Fibroblast of villous mesenchyme (primary cell): Measurements from ENCODE around the gene HMGXB3. TPM values are rescaled to one million over a fixed set of nuclear protein-coding genes. Genes with fewer than 3 reads are reported as not detected.
A peak's percentile ranks its signal among the peaks of the same experiment; 100 is the strongest.

Experiments used
- DNase-seq: peaks from one replicate; pipeline ENCODE4 v3.0.0-alpha.2; 2010; ENCODE audit warnings: low read depth
- H3K4me3 ChIP-seq: 2 replicates; pipeline ENCODE4 v1.5.1; 2011; ENCODE audit warnings: low read depth, mild to moderate bottlenecking, low read length
- total RNA-seq: library from RNA; depleted of rRNA; stranded (reverse); fragments of >200 nt; gene quantifications from 2 replicates; pipeline ENCODE4 v1.2.3, GENCODE V29; 2012
- TF ChIP-seq, protein P1 (sequence below): IDR thresholded peaks from 2 replicates; pipeline ENCODE4 v1.5.1; 2012; ENCODE audit warnings: low read depth, mild to moderate bottlenecking, low read length; ENCODE audit not compliant: insufficient read depth

HMGXB3 gene
- total RNA-seq, 1 donor = 45.3 TPM

DNA sequence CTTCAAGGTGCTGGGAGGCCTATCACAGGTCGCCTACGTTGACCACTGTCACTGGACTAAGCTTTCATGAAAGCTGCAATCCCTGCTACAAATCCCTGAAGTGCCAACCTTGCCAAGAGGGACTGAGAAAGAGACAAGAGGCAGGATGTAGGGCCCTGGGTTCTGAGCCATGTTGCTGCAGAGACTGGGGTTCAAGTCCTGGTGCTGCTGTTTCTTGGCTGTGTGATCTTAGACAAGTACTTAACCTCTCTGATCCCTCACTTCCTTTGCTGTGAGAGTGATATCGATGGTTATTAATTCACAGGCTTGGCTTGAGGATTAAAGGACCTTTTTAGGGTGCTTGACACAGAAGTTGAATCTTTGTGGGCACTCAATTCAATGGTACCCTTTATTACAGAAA is 70.3 kb downstream of the HMGXB3 start:
- TF ChIP-seq, protein P1, sequence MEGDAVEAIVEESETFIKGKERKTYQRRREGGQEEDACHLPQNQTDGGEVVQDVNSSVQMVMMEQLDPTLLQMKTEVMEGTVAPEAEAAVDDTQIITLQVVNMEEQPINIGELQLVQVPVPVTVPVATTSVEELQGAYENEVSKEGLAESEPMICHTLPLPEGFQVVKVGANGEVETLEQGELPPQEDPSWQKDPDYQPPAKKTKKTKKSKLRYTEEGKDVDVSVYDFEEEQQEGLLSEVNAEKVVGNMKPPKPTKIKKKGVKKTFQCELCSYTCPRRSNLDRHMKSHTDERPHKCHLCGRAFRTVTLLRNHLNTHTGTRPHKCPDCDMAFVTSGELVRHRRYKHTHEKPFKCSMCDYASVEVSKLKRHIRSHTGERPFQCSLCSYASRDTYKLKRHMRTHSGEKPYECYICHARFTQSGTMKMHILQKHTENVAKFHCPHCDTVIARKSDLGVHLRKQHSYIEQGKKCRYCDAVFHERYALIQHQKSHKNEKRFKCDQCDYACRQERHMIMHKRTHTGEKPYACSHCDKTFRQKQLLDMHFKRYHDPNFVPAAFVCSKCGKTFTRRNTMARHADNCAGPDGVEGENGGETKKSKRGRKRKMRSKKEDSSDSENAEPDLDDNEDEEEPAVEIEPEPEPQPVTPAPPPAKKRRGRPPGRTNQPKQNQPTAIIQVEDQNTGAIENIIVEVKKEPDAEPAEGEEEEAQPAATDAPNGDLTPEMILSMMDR = no peak
- DNase-seq = no peak
- H3K4me3 ChIP-seq = no peak overlapping the region

DNA sequence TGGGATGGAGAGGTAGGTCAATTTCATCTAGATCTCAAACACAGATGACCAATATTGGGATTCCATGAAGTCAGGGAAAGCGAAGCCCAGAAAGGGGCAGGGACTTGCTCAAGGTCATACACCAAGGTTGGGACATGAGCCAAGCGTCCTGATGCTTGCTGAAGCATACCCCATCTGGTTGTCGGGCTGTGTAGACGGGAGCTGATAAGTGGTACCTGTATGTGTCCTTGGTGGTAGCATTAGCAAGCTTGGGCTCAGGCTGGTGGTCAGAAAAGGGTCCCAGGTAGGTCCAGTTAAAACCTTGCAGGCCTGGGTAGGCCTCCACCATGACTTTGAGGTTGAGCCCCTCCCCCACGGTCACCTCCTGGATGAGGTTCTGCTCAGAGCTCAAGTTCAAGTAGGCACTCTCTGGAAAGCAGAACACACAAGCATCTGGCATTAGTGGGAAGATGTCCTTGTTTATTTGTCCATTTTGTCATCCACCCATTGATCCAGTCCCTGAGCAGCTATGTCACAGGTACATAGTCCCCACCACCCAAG is 72.6 kb downstream of the HMGXB3 start:
- TF ChIP-seq, protein P1 = no peak
- DNase-seq = no peak

DNA sequence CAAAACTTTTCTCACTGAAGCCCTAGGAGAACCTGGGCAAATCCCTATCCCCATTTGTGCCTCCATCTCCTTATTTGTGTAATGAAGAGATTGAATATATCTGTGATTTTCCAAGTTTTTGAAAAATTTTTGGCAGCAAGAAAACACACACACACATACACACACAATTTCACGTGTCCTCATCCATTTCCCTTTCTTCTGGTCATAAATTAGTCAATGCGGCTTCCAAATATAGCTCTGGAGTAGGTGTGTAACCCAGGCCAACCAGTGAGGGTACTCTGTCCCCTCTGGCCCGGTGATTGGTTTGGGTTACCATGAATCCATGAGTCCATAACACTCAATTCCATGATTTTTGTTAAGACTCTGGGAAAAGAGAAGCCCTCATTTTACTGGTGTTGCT is 73.1 kb downstream of the HMGXB3 start:
- TF ChIP-seq, protein P1 = no peak
- DNase-seq = no peak
- H3K4me3 ChIP-seq = no peak overlapping the region

More for the DNA sequence above, 72.6 kb downstream of the HMGXB3 start:
- no peak overlapping the region for H3K4me3 ChIP-seq

DNA sequence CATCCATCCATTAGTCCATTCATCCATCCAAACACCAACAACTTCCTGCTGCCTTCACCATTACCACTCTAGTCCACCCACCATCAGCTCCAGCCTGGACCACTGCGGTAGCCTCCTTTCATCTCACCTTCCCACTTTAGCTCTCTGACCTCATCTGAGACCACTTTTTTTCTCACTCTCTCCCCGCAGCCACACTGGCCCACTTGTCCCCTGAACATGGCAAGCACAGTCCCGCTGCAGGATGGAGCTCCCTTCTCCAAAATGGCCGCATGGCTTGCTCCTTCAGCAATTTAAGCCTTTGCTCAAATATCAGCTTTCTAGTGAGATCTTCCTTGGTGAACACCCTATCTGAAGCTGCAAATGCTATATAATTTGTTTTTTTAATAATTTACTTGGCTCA is 74.7 kb downstream of the HMGXB3 start:
- TF ChIP-seq, protein P1 = no peak
- no peak for DNase-seq
- no peak overlapping the region for H3K4me3 ChIP-seq

DNA sequence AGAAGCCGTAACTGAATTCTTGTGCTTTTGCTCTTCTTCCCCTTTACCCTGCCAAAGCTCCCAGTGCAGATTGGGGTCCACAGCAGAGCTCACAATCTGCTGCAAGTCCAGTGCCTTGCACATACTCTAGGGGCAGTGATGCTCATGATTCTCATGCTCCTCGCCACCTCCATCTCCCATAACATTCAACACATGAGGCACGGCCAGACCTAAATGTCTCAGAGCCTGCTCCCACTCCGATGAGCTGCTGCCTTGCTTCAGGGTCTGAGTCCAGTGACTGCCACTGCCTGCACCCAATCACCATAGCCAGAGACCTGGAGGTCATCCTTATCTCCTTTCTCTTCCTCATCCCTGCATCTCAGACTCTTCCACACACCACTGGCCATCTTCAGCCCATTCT is 75.3 kb downstream of the HMGXB3 start:
- no peak for DNase-seq
- H3K4me3 ChIP-seq = no peak overlapping the region
- TF ChIP-seq, protein P1 = peak; percentile 15

DNA sequence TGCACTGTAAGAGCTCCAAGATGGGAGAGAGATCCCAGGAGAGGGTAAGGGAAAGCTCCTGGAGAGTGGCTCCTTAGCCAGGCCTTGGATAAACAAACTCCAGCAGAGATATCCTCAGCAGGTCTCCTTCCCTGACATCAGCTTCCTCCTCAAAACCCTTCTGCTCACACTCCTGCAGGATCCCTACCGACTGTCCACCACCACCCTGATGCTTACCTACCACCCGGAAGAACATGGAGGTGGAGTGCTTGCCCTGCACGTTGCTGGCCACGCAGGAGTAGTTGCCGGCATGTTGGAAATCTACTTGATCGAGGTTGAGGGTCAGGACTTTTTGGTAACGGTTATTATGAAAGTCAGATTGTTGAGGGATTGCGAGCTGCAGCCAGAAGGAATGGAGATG is 76.5 kb downstream of the HMGXB3 start:
- no peak for DNase-seq
- TF ChIP-seq, protein P1 = no peak

More for the DNA sequence above, 76.5 kb downstream of the HMGXB3 start:
- H3K4me3 ChIP-seq = no peak overlapping the region
